CD14-positive monocyte (primary cell): Measurements from ENCODE around the gene HGFAC. TPM values are rescaled to one million over a fixed set of nuclear protein-coding genes. Genes with fewer than 3 reads are reported as not detected.

Experiments
- DNase-seq, 3 donors: peaks; one replicate each; pipeline ENCODE4 v3.0.0-alpha.2; 2011 to 2022
- H2AFZ ChIP-seq: 2 replicates; pipeline ENCODE4 v1.6.0; 2012; ENCODE audit warnings: mild to moderate bottlenecking, low read depth, low read length, inconsistent platforms; ENCODE audit not compliant: insufficient read depth, poor library complexity, severe bottlenecking
- H3K27ac ChIP-seq, 2 donors: 1 replicate in 1 of 2; 2 replicates in 1 of 2; pipeline ENCODE4 v1.5.1; 2012 to 2013; ENCODE audit warnings: low read length in 2 of 2, control low read depth in 1 of 2, inconsistent platforms in 1 of 2, low read depth in 1 of 2, mild to moderate bottlenecking in 1 of 2
- H3K27me3 ChIP-seq, 2 donors: one replicate each; pipeline versions ENCODE4 v1.6.0 to v1.6.1; 2011 to 2013; ENCODE audit warnings: low read length in 2 of 2; ENCODE audit not compliant: control insufficient read depth in 2 of 2, insufficient read depth in 2 of 2
- H3K36me3 ChIP-seq, 2 donors: replicated peaks in 1 of 2; 1 replicate in 1 of 2; 2 replicates in 1 of 2; pipeline versions ENCODE4 v1.5.1 to v1.6.1; 2012 to 2013; ENCODE audit warnings: low read length in 2 of 2, control low read depth in 1 of 2, inconsistent platforms in 1 of 2, mild to moderate bottlenecking in 1 of 2; ENCODE audit not compliant: insufficient read depth in 2 of 2, control insufficient read depth in 1 of 2
- H3K4me1 ChIP-seq, 2 donors: 1 replicate in 1 of 2; 2 replicates in 1 of 2; pipeline versions ENCODE4 v1.5.1 to v1.6.1; 2012 to 2013; ENCODE audit warnings: low read length in 2 of 2, control low read depth in 1 of 2, inconsistent platforms in 1 of 2, mild to moderate bottlenecking in 1 of 2, moderate library complexity in 1 of 2; ENCODE audit not compliant: insufficient read depth in 2 of 2, control insufficient read depth in 1 of 2
- H3K4me2 ChIP-seq: replicated peaks from 2 replicates; pipeline ENCODE3; 2012; ENCODE audit warnings: low read length, moderate library complexity, mild to moderate bottlenecking; ENCODE audit not compliant: poor library complexity, severe bottlenecking; ENCODE audit errors: extremely low read depth
- H3K4me3 ChIP-seq, 3 experiments: fragments of 200-600 bp in 1 of 3; sonication (generic) in 1 of 3; replicated peaks in 1 of 3; 1 replicate in 2 of 3; 2 replicates in 1 of 3; pipeline ENCODE4 v1.5.1; 2011 to 2013; ENCODE audit warnings: low read length in 3 of 3, mild to moderate bottlenecking in 3 of 3, control low read depth in 2 of 3, low read depth in 2 of 3, inconsistent platforms in 1 of 3, moderate library complexity in 1 of 3
- H3K79me2 ChIP-seq: 2 replicates; pipeline ENCODE4 v1.6.0; 2012; ENCODE audit warnings: mild to moderate bottlenecking, control low read depth, inconsistent platforms, low read length, moderate library complexity; ENCODE audit not compliant: insufficient read depth
- H3K9ac ChIP-seq: 2 replicates; pipeline ENCODE4 v1.6.0; 2017; ENCODE audit warnings: low read length, mild to moderate bottlenecking; ENCODE audit not compliant: insufficient read depth, poor library complexity, severe bottlenecking
- H3K9me3 ChIP-seq, 2 donors: replicated peaks in 1 of 2; 1 replicate in 1 of 2; 2 replicates in 1 of 2; pipeline versions ENCODE4 v1.5.1 to v1.6.1; 2012 to 2013; ENCODE audit warnings: low read length in 2 of 2, control low read depth in 1 of 2; ENCODE audit not compliant: control insufficient read depth in 1 of 2, insufficient read depth in 1 of 2
- H4K20me1 ChIP-seq: 2 replicates; pipeline ENCODE4 v1.6.0; 2012; ENCODE audit warnings: mild to moderate bottlenecking, low read length, control low read depth, moderate library complexity; ENCODE audit not compliant: insufficient read depth
- H3K27ac Mint-ChIP-seq, 7 donors: one replicate each; pipeline ENCODE4 v1.8.0; 2020; ENCODE audit warnings: mild to moderate bottlenecking in 7 of 7, mixed read lengths in 7 of 7, moderate library complexity in 6 of 7, inconsistent platforms in 2 of 7
- H3K27me3 Mint-ChIP-seq, 3 donors: one replicate each; pipeline ENCODE4 v1.8.0; 2021 to 2022; ENCODE audit warnings: low read depth in 3 of 3, mild to moderate bottlenecking in 3 of 3, mixed read lengths in 3 of 3, moderate library complexity in 3 of 3, inconsistent platforms in 1 of 3
- H3K36me3 Mint-ChIP-seq, 2 donors: one replicate each; pipeline ENCODE4 v1.8.0; 2020; ENCODE audit warnings: mixed read lengths in 2 of 2, inconsistent platforms in 1 of 2, mild to moderate bottlenecking in 1 of 2
- H3K4me1 Mint-ChIP-seq: one replicate; pipeline ENCODE4 v1.8.0; 2020; ENCODE audit warnings: mild to moderate bottlenecking, mixed read lengths
- H3K4me3 Mint-ChIP-seq, 2 donors: one replicate each; pipeline ENCODE4 v1.8.0; 2020; ENCODE audit warnings: mild to moderate bottlenecking in 2 of 2, mixed read lengths in 2 of 2, moderate library complexity in 1 of 2
- H3K9me3 Mint-ChIP-seq, 7 donors: one replicate each; pipeline ENCODE4 v1.8.0; 2020 to 2022; ENCODE audit warnings: mixed read lengths in 7 of 7, mild to moderate bottlenecking in 6 of 7, moderate library complexity in 6 of 7, inconsistent platforms in 2 of 7
- CTCF ChIP-seq: fragments of 200-600 bp; IDR thresholded peaks from one replicate; pipeline ENCODE4 v1.8.0; 2022; ENCODE audit warnings: antibody characterized with exemption, mild to moderate bottlenecking
- WGBS: methylation state at CpG from one replicate; pipeline ENCODE4 v1.1.5; 2013; ENCODE audit warnings: missing lambda C conversion rate; ENCODE audit not compliant: insufficient coverage; 5-methylcytosine and 5-hydroxymethylcytosine counted together
- intact Hi-C, 2 donors: fragments of 100-400 bp; cut with micrococcal nuclease; formaldehyde crosslinking; loops; one replicate each; pipeline versions ENCODE4 v1.15.0 to v1.15.1; 2023
- polyA plus RNA-seq, 3 donors: library from polyadenylated mRNA; depleted of rRNA in 1 of 3; unstranded in 2 of 3; stranded (reverse) in 1 of 3; fragments of 300-500 nt in 2 of 3; fragments of >200 nt in 1 of 3; fragmentation: Illumina TruSeq in 2 of 3; gene quantifications; 1 replicate in 2 of 3; 2 replicates in 1 of 3; pipeline ENCODE4 v1.2.3, GENCODE V29; 2012 to 2021

HGFAC gene
- polyA plus RNA-seq, 3 donors = 0.17 TPM; not detected in 2

- Mint-ChIP-seq H3K4me3 (no peak overlapping the region), H3K9me3 (peaks cover 0 to 3% (median 0%) of the 10 kb centered on the region in 7 donors), H3K36me3 (no peaks in the 10 kb centered on the region), H3K27me3 (peaks cover 0 to 1% (median 0%) of the 10 kb centered on the region in 3 donors), H3K27ac (no peak overlapping the region), H3K4me1 (peaks cover 12% of the 10 kb centered on the region)
- 96% methylated on average over 20 of the region's 28 CpGs for WGBS
- H3K4me1 ChIP-seq = peaks cover 8 to 11% of the 10 kb centered on the region in 2 donors
- no peak overlapping the region for H3K4me3 ChIP-seq
- no peak for TF ChIP-seq CTCF
- no peaks in the 10 kb centered on the region for H3K79me2 ChIP-seq
- no peak overlapping the region for H3K4me2 ChIP-seq
- no peak for DNase-seq
- no peaks in the 10 kb centered on the region for H3K27me3 ChIP-seq
- intact Hi-C loops = no loop called here
- no peaks in the 10 kb centered on the region for H3K36me3 ChIP-seq
- no peak overlapping the region for H2AFZ ChIP-seq
- no peak overlapping the region for H3K9ac ChIP-seq
- H4K20me1 ChIP-seq = no peaks in the 10 kb centered on the region
- no peaks in the 10 kb centered on the region for H3K9me3 ChIP-seq
- no peak overlapping the region for H3K27ac ChIP-seq
These were observed 3.5 kb upstream of the HGFAC start for GRCh38 chr4:3437998-3438846.

GRCh38 chr4:3438847-3439180, 3.0 kb upstream of the HGFAC start:
- 91% methylated on average over 6 of the region's 10 CpGs for WGBS
- Histone ChIP-seq H3K79me2 (no peaks in the 10 kb centered on the region), H4K20me1 (no peaks in the 10 kb centered on the region), H3K9ac (no peak overlapping the region), H3K27ac (no peak overlapping the region), H3K4me2 (no peak overlapping the region), H3K36me3 (no peaks in the 10 kb centered on the region), H3K27me3 (no peaks in the 10 kb centered on the region), H3K9me3 (no peaks in the 10 kb centered on the region), H3K4me1 (peaks cover 9 to 13% of the 10 kb centered on the region in 2 donors), H3K4me3 (no peak overlapping the region), H2AFZ (no peak overlapping the region)
- peaks cover 0 to 3% (median 0%) of the 10 kb centered on the region in 7 donors for H3K9me3 Mint-ChIP-seq
- no peak for TF ChIP-seq CTCF
- H3K4me1 Mint-ChIP-seq = peaks cover 12% of the 10 kb centered on the region
- H3K4me3 Mint-ChIP-seq = no peak overlapping the region
- no peaks in the 10 kb centered on the region for H3K36me3 Mint-ChIP-seq
- H3K27ac Mint-ChIP-seq = no peak overlapping the region
- intact Hi-C loops = no loop called here
- no peak for DNase-seq
- H3K27me3 Mint-ChIP-seq = peaks cover 0 to 1% (median 0%) of the 10 kb centered on the region in 3 donors
